CD4-positive, alpha-beta memory T cell (primary cell): ENCODE data around the gene DUS2. TPM values are rescaled to one million over a fixed set of nuclear protein-coding genes. Genes with fewer than 3 reads are reported as not detected.
"Not testable (repeated sequence)": the region's sequence is repeated elsewhere in the genome, so short reads cannot be mapped to it uniquely, and the experiment has no call there.

ENCODE experiments used
- CTCF ChIA-PET: fragments of 350-600 bp; sonication (Branson Sonifier 250); formaldehyde crosslinking; loops from one replicate; lab custom pipeline; 2021; ENCODE audit warnings: inconsistent platforms; ENCODE audit not compliant: partially characterized antibody; lab: Charles Lee
- POLR2A ChIA-PET: fragments of 350-600 bp; sonication (Branson Sonifier 250); formaldehyde crosslinking; loops from one replicate; lab custom pipeline; 2021; ENCODE audit not compliant: partially characterized antibody; lab: Charles Lee
- DNase-seq, 5 donors: peaks; one replicate each; pipeline versions ENCODE4 v3.0.0 to v3.0.0-alpha.2; 2020 to 2022; ENCODE audit warnings: mixed read lengths in 1 of 5
- H3K27ac ChIP-seq: one replicate; pipeline ENCODE4 v1.7.0; 2013; ENCODE audit warnings: low read depth, low read length
- H3K27me3 ChIP-seq: 2 replicates; pipeline ENCODE4 v1.7.0; 2013; ENCODE audit warnings: mild to moderate bottlenecking, low read length, moderate library complexity; ENCODE audit not compliant: insufficient read depth
- H3K36me3 ChIP-seq: 2 replicates; pipeline ENCODE4 v1.7.0; 2013; ENCODE audit warnings: mild to moderate bottlenecking, low read length, moderate library complexity; ENCODE audit not compliant: insufficient read depth
- H3K4me1 ChIP-seq: 2 replicates; pipeline ENCODE4 v1.7.0; 2013; ENCODE audit warnings: mild to moderate bottlenecking, low read length, moderate library complexity; ENCODE audit not compliant: insufficient read depth
- H3K4me3 ChIP-seq, 2 donors: one replicate each; pipeline ENCODE4 v1.7.0; 2013; ENCODE audit warnings: low read length in 2 of 2, mild to moderate bottlenecking in 1 of 2
- H3K9me3 ChIP-seq, 2 donors: one replicate each; pipeline ENCODE4 v1.7.0; 2013; ENCODE audit warnings: low read length in 2 of 2, control low read depth in 1 of 2; ENCODE audit not compliant: control insufficient read depth in 1 of 2
- H3K27ac Mint-ChIP-seq, 7 donors: one replicate each; pipeline ENCODE4 v1.8.0; 2020 to 2021; ENCODE audit warnings: mixed read lengths in 7 of 7, mild to moderate bottlenecking in 6 of 7, inconsistent platforms in 3 of 7, moderate library complexity in 3 of 7
- H3K27me3 Mint-ChIP-seq, 2 donors: one replicate each; pipeline ENCODE4 v1.8.0; 2020 to 2021; ENCODE audit warnings: mixed read lengths in 2 of 2
- H3K36me3 Mint-ChIP-seq, 2 donors: one replicate each; pipeline ENCODE4 v1.8.0; 2020 to 2021; ENCODE audit warnings: mixed read lengths in 2 of 2, inconsistent platforms in 1 of 2, mild to moderate bottlenecking in 1 of 2
- H3K4me1 Mint-ChIP-seq, 4 donors: one replicate each; pipeline ENCODE4 v1.8.0; 2020 to 2021; ENCODE audit warnings: mixed read lengths in 4 of 4, mild to moderate bottlenecking in 1 of 4
- H3K4me3 Mint-ChIP-seq, 8 donors: one replicate each; pipeline ENCODE4 v1.8.0; 2020 to 2021; ENCODE audit warnings: mixed read lengths in 8 of 8, mild to moderate bottlenecking in 7 of 8, moderate library complexity in 6 of 8, inconsistent platforms in 3 of 8
- H3K9me3 Mint-ChIP-seq, 8 donors: one replicate each; pipeline ENCODE4 v1.8.0; 2020 to 2021; ENCODE audit warnings: mixed read lengths in 8 of 8, mild to moderate bottlenecking in 5 of 8, inconsistent platforms in 3 of 8, moderate library complexity in 1 of 8
- intact Hi-C: fragments of 100-400 bp; cut with micrococcal nuclease; formaldehyde crosslinking; loops from one replicate; pipeline ENCODE4 v1.15.1; 2023
- polyA plus RNA-seq, 2 donors: library from polyadenylated mRNA; unstranded; fragments of 300-500 nt; fragmentation: Illumina TruSeq; gene quantifications; one replicate each; pipeline ENCODE4 v1.2.3, GENCODE V29; 2021
- total RNA-seq, 2 experiments: library from RNA; stranded (reverse); gene quantifications; one replicate each; pipeline ENCODE4 v1.2.3, GENCODE V29; 2021

Gene DUS2
- total and polyA plus RNA-seq, 4 experiments from 2014 or later = 9.0 to 14.6 (median 12.8) TPM

- Histone ChIP-seq H3K4me1 (peaks cover 84% of the 10 kb centered on the region), H3K27me3 (no peaks in the 10 kb centered on the region), H3K9me3 (no peaks in the 10 kb centered on the region), H3K36me3 (no peaks in the 10 kb centered on the region), H3K27ac (no peak overlapping the region), H3K4me3 (no peak overlapping the region)
- Mint-ChIP-seq H3K4me1 (peaks cover 53 to 82% (median 66%) of the 10 kb centered on the region in 4 donors), H3K4me3 (peak overlapping the region; percentile 47 to 81 (median 70)), H3K27me3 (no peaks in the 10 kb centered on the region), H3K27ac (peak overlapping the region; percentile 13 to 96 (median 61)), H3K36me3 (peaks cover 0 to 12% of the 10 kb centered on the region in 2 donors), H3K9me3 (no peaks in the 10 kb centered on the region)
- DNase-seq = no peak
- intact Hi-C loops = no loop called here
- POLR2A ChIA-PET = interaction anchor here (3.4 kb wide), 1 partner anchor 11 kb away, joined by 11 read pairs; no protein-coding TSS in a partner anchor
- CTCF ChIA-PET = interaction anchor here (0.6 to 0.8 kb wide), 2 partner anchors 31 to 239 kb away, joined by 3 read pairs; no protein-coding TSS in a partner anchor
Measured at GRCh38 chr16:68090533-68090932, 67.4 kb downstream of the DUS2 start.

GRCh38 chr16:68091380-68092261 is 68.5 kb downstream of the DUS2 start:
- H3K36me3 Mint-ChIP-seq = peaks cover 0 to 4% of the 10 kb centered on the region in 2 donors
- H3K27me3 Mint-ChIP-seq = no peaks in the 10 kb centered on the region
- no peak overlapping the region for H3K4me3 ChIP-seq
- H3K27me3 ChIP-seq = no peaks in the 10 kb centered on the region
- ChIA-PET POLR2A (interaction anchor here (1.0 to 3.4 kb wide), 2 partner anchors 12 to 16 kb away, joined by 3 to 11 read pairs; no protein-coding TSS in a partner anchor), CTCF (interaction anchor here (0.8 to 4.8 kb wide), 7 partner anchors 8 to 238 kb away, joined by 3 to 35 read pairs (median 6); partner anchors contain the start of gene NFATC3)
- peak overlapping the region; percentile 45 to 89 (median 81) for H3K27ac Mint-ChIP-seq
- H3K27ac ChIP-seq = no peak overlapping the region
- peak overlapping the region in 7 of 8 donors; percentile 37 to 81 (median 61) for H3K4me3 Mint-ChIP-seq
- intact Hi-C loops = no loop called here
- H3K4me1 Mint-ChIP-seq = peaks cover 59 to 91% (median 73%) of the 10 kb centered on the region in 4 donors
- H3K36me3 ChIP-seq = no peaks in the 10 kb centered on the region
- H3K9me3 Mint-ChIP-seq = no peaks in the 10 kb centered on the region
- no peak for DNase-seq
- peaks cover 95% of the 10 kb centered on the region for H3K4me1 ChIP-seq
- no peaks in the 10 kb centered on the region for H3K9me3 ChIP-seq

- DNase-seq, H3K36me3 ChIP-seq, H3K27ac ChIP-seq, H3K4me3 ChIP-seq, H3K27me3 Mint-ChIP-seq, H3K9me3 ChIP-seq, H3K27me3 ChIP-seq, intact Hi-C loops, H3K9me3 Mint-ChIP-seq, H3K36me3 Mint-ChIP-seq: not testable (repeated sequence)
- H3K4me1 ChIP-seq = peaks cover 97% of the 10 kb centered on the region
- Mint-ChIP-seq H3K27ac (peak overlapping the region in 4 of 7 donors; percentile 10 to 81 (median 55)), H3K4me3 (peak overlapping the region in 5 of 8 donors; percentile 32 to 77 (median 41)), H3K4me1 (peaks cover 62 to 92% (median 76%) of the 10 kb centered on the region in 4 donors)
- POLR2A ChIA-PET = interaction anchor here (1.0 to 3.4 kb wide), 4 partner anchors 13 to 145 kb away, joined by 3 to 11 read pairs (median 5); no protein-coding TSS in a partner anchor
- CTCF ChIA-PET = interaction anchor here (0.8 to 4.8 kb wide), 9 partner anchors 8 to 235 kb away, joined by 3 to 35 read pairs (median 6); partner anchors contain the start of gene NFATC3
Measured at GRCh38 chr16:68092275-68092674, 69.2 kb downstream of the DUS2 start.

- peaks cover 89% of the 10 kb centered on the region for H3K4me1 ChIP-seq
- Mint-ChIP-seq H3K27ac (peak overlapping the region; percentile 50 to 96 (median 84)), H3K9me3 (no peaks in the 10 kb centered on the region), H3K4me3 (peak overlapping the region in 6 of 8 donors; percentile 29 to 64 (median 50)), H3K36me3 (peaks cover 0 to 7% of the 10 kb centered on the region in 2 donors), H3K27me3 (no peaks in the 10 kb centered on the region), H3K4me1 (peaks cover 60 to 90% (median 74%) of the 10 kb centered on the region in 4 donors)
- no peaks in the 10 kb centered on the region for H3K27me3 ChIP-seq
- H3K27ac ChIP-seq = no peak overlapping the region
- CTCF ChIA-PET = interaction anchor here (0.7 to 4.8 kb wide), 29 partner anchors 9 to 233 kb away, joined by 3 to 35 read pairs (median 5); partner anchors contain the start of gene NFATC3
- peak in 2 of 5 donors; percentile 40 to 43 for DNase-seq
- intact Hi-C loops = loop anchor here (1.0 kb wide), 2 partner anchors 9 to 135 kb away; partner anchors contain the start of gene NFATC3
- H3K36me3 ChIP-seq = no peaks in the 10 kb centered on the region
- H3K4me3 ChIP-seq = no peak overlapping the region
- POLR2A ChIA-PET = interaction anchor here (0.7 to 2.1 kb wide), 9 partner anchors 9 to 158 kb away, joined by 3 to 11 read pairs (median 5); partner anchors contain the start of genes NFATC3 and PSMB10
- H3K9me3 ChIP-seq = no peaks in the 10 kb centered on the region
Measured at GRCh38 chr16:68093816-68094613, 70.9 kb downstream of the DUS2 start.

GRCh38 chr16:68094614-68094934 is 71.5 kb downstream of the DUS2 start:
- Mint-ChIP-seq H3K4me3 (peak overlapping the region in 7 of 8 donors; percentile 29 to 64 (median 53)), H3K27me3 (no peaks in the 10 kb centered on the region), H3K36me3 (peaks cover 0 to 8% of the 10 kb centered on the region in 2 donors), H3K4me1 (peaks cover 58 to 89% (median 70%) of the 10 kb centered on the region in 4 donors), H3K9me3 (no peaks in the 10 kb centered on the region), H3K27ac (peak overlapping the region in 6 of 7 donors; percentile 1 to 96 (median 65))
- no peaks in the 10 kb centered on the region for H3K36me3 ChIP-seq
- DNase-seq = no peak
- H3K27me3 ChIP-seq = no peaks in the 10 kb centered on the region
- H3K4me3 ChIP-seq = no peak overlapping the region
- intact Hi-C loops = loop anchor here (1.0 kb wide), 2 partner anchors 9 to 135 kb away; partner anchors contain the start of gene NFATC3
- no peaks in the 10 kb centered on the region for H3K9me3 ChIP-seq
- CTCF ChIA-PET = interaction anchor here (0.6 to 4.8 kb wide), 14 partner anchors 8 to 136 kb away, joined by 3 to 35 read pairs (median 4); no protein-coding TSS in a partner anchor
- no peak overlapping the region for H3K27ac ChIP-seq
- POLR2A ChIA-PET = interaction anchor here (1.2 to 2.1 kb wide), 4 partner anchors 10 to 143 kb away, joined by 4 to 11 read pairs (median 4); partner anchors contain the start of gene NFATC3
- H3K4me1 ChIP-seq = peaks cover 83% of the 10 kb centered on the region

- H3K27me3 Mint-ChIP-seq = no peaks in the 10 kb centered on the region
- H3K27ac Mint-ChIP-seq = peak overlapping the region in 5 of 7 donors; percentile 14 to 48 (median 30)
- Histone ChIP-seq H3K27ac (no peak overlapping the region), H3K9me3 (no peaks in the 10 kb centered on the region), H3K4me1 (peaks cover 81% of the 10 kb centered on the region), H3K4me3 (no peak overlapping the region), H3K36me3 (no peaks in the 10 kb centered on the region), H3K27me3 (no peaks in the 10 kb centered on the region)
- H3K36me3 Mint-ChIP-seq = peaks cover 6 to 9% of the 10 kb centered on the region in 2 donors
- CTCF ChIA-PET = interaction anchor here (1.1 to 1.2 kb wide), 3 partner anchors 27 to 132 kb away, joined by 3 to 4 read pairs (median 4); no protein-coding TSS in a partner anchor
- peaks cover 52 to 89% (median 68%) of the 10 kb centered on the region in 4 donors for H3K4me1 Mint-ChIP-seq
- POLR2A ChIA-PET = interaction anchor here (2.3 kb wide), 1 partner anchor 11 kb away, joined by 16 read pairs; the partner anchor contains the start of gene NFATC3
- intact Hi-C loops = loop anchor here (2.0 kb wide), 1 partner anchor 14 kb away; no protein-coding TSS in a partner anchor
- DNase-seq = no peak
- H3K9me3 Mint-ChIP-seq = peaks cover 0 to 2% (median 0%) of the 10 kb centered on the region in 8 donors
- peak overlapping the region in 5 of 8 donors; percentile 2 to 66 (median 33) for H3K4me3 Mint-ChIP-seq
Measured at GRCh38 chr16:68096491-68096890, 73.4 kb downstream of the DUS2 start.
